Stomach (tissue), 4 donors: ENCODE measurements around the gene ZNF80.

ENCODE experiments used
- CTCF ChIP-seq, 7 experiments: fragments of 450-650 bp in 4 of 7; fragments of 200-600 bp in 3 of 7; sonication (generic) in 3 of 7; IDR thresholded peaks; one replicate each; pipeline ENCODE4 v1.5.1; 2016 to 2019; ENCODE audit warnings: antibody characterized with exemption in 7 of 7, control low read depth in 2 of 7, mild to moderate bottlenecking in 1 of 7
- EP300 ChIP-seq: sonication (generic); formaldehyde crosslinking; IDR thresholded peaks from one replicate; pipeline ENCODE4 v1.6.1; 2017; ENCODE audit warnings: antibody characterized with exemption
- POLR2A ChIP-seq, 4 donors: fragments of 450-650 bp; IDR thresholded peaks; one replicate each; pipeline ENCODE4 v1.6.1; 2016; ENCODE audit warnings: antibody characterized with exemption in 4 of 4, control low read depth in 2 of 4, mild to moderate bottlenecking in 1 of 4, moderate library complexity in 1 of 4

DNA sequence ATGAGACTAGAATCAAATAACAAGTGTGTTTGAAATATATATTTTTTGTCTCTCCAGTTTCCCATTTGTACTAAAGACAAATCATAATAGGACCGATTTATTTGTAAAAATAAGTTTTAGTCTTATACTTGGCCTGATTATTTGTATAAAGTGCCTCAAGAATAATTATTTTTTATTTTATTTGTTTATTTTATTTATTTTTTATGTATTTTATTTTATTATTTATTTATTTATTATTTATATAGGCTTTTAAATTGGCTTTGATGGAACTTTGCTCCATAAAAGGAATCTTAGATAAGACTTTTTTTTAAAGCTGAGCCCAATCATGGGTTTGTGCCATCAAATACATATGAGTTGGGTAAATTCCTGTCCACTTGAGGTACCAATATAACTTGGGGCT is 22.2 kb upstream of the ZNF80 start:
- TF ChIP-seq CTCF (IDR thresholded peaks at IDR 0.05) (no peak), POLR2A (IDR thresholded peaks at IDR 0.05) (no peak), EP300 (no peak)
